ENCODE data around the gene SPC24.

DNA sequence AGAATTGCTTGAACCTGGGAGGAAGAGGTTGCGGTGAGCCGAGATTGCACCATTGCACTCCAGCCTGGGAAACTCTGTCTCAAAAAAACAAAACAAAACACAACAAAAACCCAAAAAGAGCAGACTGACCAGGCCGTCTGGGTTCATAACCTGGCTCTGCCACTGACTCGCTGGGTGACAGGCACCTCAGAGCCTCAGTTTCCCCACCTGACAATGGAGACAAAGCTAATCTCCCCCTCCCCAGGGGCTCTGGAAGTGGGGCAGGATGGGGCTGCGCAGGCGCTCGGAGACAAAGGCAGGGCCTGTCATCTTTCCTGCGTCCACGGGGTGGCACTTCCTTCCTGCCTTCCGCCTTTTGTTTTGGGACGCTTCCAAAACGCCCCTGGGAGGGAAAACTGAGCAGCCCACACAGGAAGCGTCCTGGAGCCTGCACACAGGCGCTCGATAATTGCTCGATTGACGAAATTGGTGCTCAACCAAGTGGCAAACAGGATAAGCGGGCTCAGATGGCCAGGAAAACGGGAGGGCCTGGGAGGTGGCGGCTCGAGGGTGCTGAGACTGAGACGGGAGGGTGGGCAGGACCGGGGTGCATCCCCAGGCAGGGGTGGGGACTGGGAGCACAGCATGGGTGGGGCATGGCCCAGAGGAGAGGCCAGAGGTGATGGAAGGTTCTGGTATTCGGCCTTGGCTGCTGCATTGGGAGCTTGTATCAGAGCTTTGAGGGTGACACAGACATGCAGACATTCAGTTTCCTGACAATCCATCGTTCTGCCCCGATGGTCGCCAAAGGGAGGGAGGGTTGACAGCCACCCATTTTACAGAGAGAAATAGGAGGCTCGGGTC, 17.8 kb downstream of the SPC24 start:
- TF ChIP-seq, protein P1, sequence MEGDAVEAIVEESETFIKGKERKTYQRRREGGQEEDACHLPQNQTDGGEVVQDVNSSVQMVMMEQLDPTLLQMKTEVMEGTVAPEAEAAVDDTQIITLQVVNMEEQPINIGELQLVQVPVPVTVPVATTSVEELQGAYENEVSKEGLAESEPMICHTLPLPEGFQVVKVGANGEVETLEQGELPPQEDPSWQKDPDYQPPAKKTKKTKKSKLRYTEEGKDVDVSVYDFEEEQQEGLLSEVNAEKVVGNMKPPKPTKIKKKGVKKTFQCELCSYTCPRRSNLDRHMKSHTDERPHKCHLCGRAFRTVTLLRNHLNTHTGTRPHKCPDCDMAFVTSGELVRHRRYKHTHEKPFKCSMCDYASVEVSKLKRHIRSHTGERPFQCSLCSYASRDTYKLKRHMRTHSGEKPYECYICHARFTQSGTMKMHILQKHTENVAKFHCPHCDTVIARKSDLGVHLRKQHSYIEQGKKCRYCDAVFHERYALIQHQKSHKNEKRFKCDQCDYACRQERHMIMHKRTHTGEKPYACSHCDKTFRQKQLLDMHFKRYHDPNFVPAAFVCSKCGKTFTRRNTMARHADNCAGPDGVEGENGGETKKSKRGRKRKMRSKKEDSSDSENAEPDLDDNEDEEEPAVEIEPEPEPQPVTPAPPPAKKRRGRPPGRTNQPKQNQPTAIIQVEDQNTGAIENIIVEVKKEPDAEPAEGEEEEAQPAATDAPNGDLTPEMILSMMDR (IDR thresholded peaks at IDR 0.05; ENCODE audit: low read depth, low read length, poor library complexity, severe bottlenecking) = peak; percentile 78
- no peak for TF ChIP-seq EZH2phosphoT487 (IDR thresholded peaks at IDR 0.05; ENCODE audit: borderline replicate concordance, low read length)
